ENCODE measurements around the gene FAM107B. TPM values are rescaled to one million over a fixed set of nuclear protein-coding genes. Genes with fewer than 3 reads are reported as not detected.

The FAM107B gene
- total RNA-seq, 1 experiment from 2014 or later = 61.6 TPM

DNA sequence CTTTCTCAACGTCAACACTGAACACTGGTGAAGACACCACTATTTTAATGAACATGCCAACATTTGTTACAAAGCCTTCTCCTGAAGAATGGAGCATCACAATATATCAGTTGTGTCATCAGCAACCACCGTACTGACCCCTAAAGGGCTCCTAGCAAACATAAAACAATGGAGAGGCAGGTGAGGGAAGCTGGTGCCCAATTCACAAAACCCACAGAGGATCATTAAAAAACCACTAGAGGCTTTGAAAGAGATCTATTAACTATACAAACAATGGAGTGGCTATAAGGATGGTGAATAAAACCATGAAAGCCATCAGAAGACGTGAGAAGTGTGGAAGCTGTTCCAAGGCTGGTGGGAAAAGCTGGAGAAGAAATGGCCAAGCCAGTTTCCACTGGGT, 150.8 kb downstream of the FAM107B start:
- H3K4me1 ChIP-seq (ENCODE audit: insufficient read depth, low read length, poor library complexity, severe bottlenecking) = peaks cover 5% of the 10 kb centered on the region
- no peak for DNase-seq (ENCODE audit: low spot score)
- CTCF ChIA-PET = no interaction called here
- no peak for TF ChIP-seq EZH2 (IDR thresholded peaks at IDR 0.05; ENCODE audit: borderline replicate concordance, low read depth, low read length, poor library complexity, severe bottlenecking)
- TF ChIP-seq, protein P1, sequence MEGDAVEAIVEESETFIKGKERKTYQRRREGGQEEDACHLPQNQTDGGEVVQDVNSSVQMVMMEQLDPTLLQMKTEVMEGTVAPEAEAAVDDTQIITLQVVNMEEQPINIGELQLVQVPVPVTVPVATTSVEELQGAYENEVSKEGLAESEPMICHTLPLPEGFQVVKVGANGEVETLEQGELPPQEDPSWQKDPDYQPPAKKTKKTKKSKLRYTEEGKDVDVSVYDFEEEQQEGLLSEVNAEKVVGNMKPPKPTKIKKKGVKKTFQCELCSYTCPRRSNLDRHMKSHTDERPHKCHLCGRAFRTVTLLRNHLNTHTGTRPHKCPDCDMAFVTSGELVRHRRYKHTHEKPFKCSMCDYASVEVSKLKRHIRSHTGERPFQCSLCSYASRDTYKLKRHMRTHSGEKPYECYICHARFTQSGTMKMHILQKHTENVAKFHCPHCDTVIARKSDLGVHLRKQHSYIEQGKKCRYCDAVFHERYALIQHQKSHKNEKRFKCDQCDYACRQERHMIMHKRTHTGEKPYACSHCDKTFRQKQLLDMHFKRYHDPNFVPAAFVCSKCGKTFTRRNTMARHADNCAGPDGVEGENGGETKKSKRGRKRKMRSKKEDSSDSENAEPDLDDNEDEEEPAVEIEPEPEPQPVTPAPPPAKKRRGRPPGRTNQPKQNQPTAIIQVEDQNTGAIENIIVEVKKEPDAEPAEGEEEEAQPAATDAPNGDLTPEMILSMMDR (conservative IDR thresholded peaks at IDR 0.05; ENCODE audit: low read depth, low read length) = no peak
- no TSS peak for BruUV-seq (replicated peaks)
- H3K27me3 ChIP-seq (replicated peaks; ENCODE audit: insufficient read depth, low read depth, low read length, poor library complexity) = no peaks in the 10 kb centered on the region
- no peak overlapping the region for H3K4me3 ChIP-seq (ENCODE audit: low read depth, low read length, poor library complexity, severe bottlenecking)
- no peak overlapping the region for H3K27ac ChIP-seq (ENCODE audit: low read depth, low read length, poor library complexity, severe bottlenecking)
- intact Hi-C loops (cut with micrococcal nuclease; ENCODE audit: unreplicated experiment) = no loop called here
- H3K36me3 ChIP-seq (ENCODE audit: insufficient read depth, low read length, poor library complexity, severe bottlenecking) = no peaks in the 10 kb centered on the region
- no peaks in the 10 kb centered on the region for H3K9me3 ChIP-seq (ENCODE audit: low read depth, low read length, poor library complexity, severe bottlenecking)
- POLR2A ChIA-PET (ENCODE audit: low non-redundant PET) = no interaction called here

DNA sequence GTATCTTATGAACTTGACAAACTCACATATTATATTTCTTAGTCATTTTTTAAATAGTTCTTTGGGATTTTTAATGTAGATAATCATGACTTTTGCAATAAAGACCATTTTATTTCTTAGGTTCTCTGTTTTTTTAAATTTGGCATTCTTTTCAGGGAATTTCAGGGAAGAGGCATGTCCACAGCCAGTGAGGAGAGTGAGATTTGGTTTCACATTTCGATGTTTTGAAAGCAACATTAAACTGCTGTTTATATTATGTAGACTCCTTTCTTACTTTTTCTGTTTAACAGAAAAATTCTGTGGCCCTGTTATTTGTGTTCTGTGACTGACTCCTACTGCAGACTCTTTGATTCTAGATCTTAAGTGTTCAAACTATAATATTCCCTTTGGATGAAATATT, 153.7 kb downstream of the FAM107B start:
- no peaks in the 10 kb centered on the region for H3K9me3 ChIP-seq (ENCODE audit: low read depth, low read length, poor library complexity, severe bottlenecking)
- H3K27me3 ChIP-seq (replicated peaks; ENCODE audit: insufficient read depth, low read depth, low read length, poor library complexity) = no peaks in the 10 kb centered on the region
- ChIA-PET POLR2A (ENCODE audit: low non-redundant PET) (no interaction called here), CTCF (no interaction called here)
- no peak for TF ChIP-seq EZH2 (IDR thresholded peaks at IDR 0.05; ENCODE audit: borderline replicate concordance, low read depth, low read length, poor library complexity, severe bottlenecking)
- TF ChIP-seq, protein P1 (conservative IDR thresholded peaks at IDR 0.05; ENCODE audit: low read depth, low read length) = no peak
- H3K4me1 ChIP-seq (ENCODE audit: insufficient read depth, low read length, poor library complexity, severe bottlenecking) = peaks cover 23% of the 10 kb centered on the region
- no peak overlapping the region for H3K4me3 ChIP-seq (ENCODE audit: low read depth, low read length, poor library complexity, severe bottlenecking)
- BruUV-seq (replicated peaks) = no TSS peak
- H3K27ac ChIP-seq (ENCODE audit: low read depth, low read length, poor library complexity, severe bottlenecking) = no peak overlapping the region
- no peak for DNase-seq (ENCODE audit: low spot score)
- intact Hi-C loops (cut with micrococcal nuclease; ENCODE audit: unreplicated experiment) = no loop called here
- no peaks in the 10 kb centered on the region for H3K36me3 ChIP-seq (ENCODE audit: insufficient read depth, low read length, poor library complexity, severe bottlenecking)

- POLR2A ChIA-PET (ENCODE audit: low non-redundant PET) = no interaction called here
- Histone ChIP-seq H3K9me3 (ENCODE audit: low read depth, low read length, poor library complexity, severe bottlenecking) (no peaks in the 10 kb centered on the region), H3K4me3 (ENCODE audit: low read depth, low read length, poor library complexity, severe bottlenecking) (no peak overlapping the region), H3K4me1 (ENCODE audit: insufficient read depth, low read length, poor library complexity, severe bottlenecking) (peaks cover 23% of the 10 kb centered on the region), H3K36me3 (ENCODE audit: insufficient read depth, low read length, poor library complexity, severe bottlenecking) (no peaks in the 10 kb centered on the region), H3K27me3 (replicated peaks; ENCODE audit: insufficient read depth, low read depth, low read length, poor library complexity) (no peaks in the 10 kb centered on the region), H3K27ac (ENCODE audit: low read depth, low read length, poor library complexity, severe bottlenecking) (no peak overlapping the region)
- CTCF ChIA-PET = no interaction called here
- no peak for DNase-seq (ENCODE audit: low spot score)
- no TSS peak for BruUV-seq (replicated peaks)
- no peak for TF ChIP-seq EZH2 (IDR thresholded peaks at IDR 0.05; ENCODE audit: borderline replicate concordance, low read depth, low read length, poor library complexity, severe bottlenecking)
- TF ChIP-seq, protein P1 (conservative IDR thresholded peaks at IDR 0.05; ENCODE audit: low read depth, low read length) = no peak
- intact Hi-C loops (cut with micrococcal nuclease; ENCODE audit: unreplicated experiment) = no loop called here
These were observed 156.0 kb downstream of the FAM107B start for GRCh38 chr10:14618674-14619073.
